ENCODE measurements around the gene NHSL1.

Gene NHSL1

GRCh38 chr6:138523347-138524210, 24.3 kb upstream of the NHSL1 start:
- TF ChIP-seq, protein P1, sequence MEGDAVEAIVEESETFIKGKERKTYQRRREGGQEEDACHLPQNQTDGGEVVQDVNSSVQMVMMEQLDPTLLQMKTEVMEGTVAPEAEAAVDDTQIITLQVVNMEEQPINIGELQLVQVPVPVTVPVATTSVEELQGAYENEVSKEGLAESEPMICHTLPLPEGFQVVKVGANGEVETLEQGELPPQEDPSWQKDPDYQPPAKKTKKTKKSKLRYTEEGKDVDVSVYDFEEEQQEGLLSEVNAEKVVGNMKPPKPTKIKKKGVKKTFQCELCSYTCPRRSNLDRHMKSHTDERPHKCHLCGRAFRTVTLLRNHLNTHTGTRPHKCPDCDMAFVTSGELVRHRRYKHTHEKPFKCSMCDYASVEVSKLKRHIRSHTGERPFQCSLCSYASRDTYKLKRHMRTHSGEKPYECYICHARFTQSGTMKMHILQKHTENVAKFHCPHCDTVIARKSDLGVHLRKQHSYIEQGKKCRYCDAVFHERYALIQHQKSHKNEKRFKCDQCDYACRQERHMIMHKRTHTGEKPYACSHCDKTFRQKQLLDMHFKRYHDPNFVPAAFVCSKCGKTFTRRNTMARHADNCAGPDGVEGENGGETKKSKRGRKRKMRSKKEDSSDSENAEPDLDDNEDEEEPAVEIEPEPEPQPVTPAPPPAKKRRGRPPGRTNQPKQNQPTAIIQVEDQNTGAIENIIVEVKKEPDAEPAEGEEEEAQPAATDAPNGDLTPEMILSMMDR (conservative IDR thresholded peaks at IDR 0.05; ENCODE audit: low read length) = no peak
- no peak overlapping the region for H3K4me3 ChIP-seq (ENCODE audit: low read length)
- no peak for DNase-seq (ENCODE audit: low read depth)

DNA sequence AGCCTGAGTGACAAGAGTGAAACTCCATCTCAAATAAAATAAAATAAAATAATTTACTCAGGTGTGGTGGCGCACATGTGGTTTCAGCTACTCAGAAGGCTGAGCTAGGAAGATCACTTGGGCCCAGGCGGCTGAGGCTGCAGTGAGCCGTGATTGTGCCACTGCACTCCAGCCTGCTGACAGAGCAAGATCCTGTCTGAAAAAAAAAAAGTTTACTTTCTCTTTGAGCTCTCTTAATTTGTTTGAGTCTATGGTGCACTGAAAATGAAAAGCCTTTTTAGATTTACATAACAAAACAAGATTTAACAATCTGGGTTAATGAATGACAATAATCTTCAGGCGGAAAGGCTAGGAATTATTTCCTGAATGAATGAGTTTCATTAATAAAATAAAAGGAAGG, 23.3 kb upstream of the NHSL1 start:
- TF ChIP-seq, protein P1 (conservative IDR thresholded peaks at IDR 0.05; ENCODE audit: low read length) = no peak
- H3K4me3 ChIP-seq (ENCODE audit: low read length) = no peak overlapping the region
- DNase-seq (ENCODE audit: low read depth) = no peak

GRCh38 chr6:138521790-138522189, 22.5 kb upstream of the NHSL1 start:
- TF ChIP-seq, protein P1 (conservative IDR thresholded peaks at IDR 0.05; ENCODE audit: low read length) = no peak
- no peak for DNase-seq (ENCODE audit: low read depth)
- H3K4me3 ChIP-seq (ENCODE audit: low read length) = no peak overlapping the region

- DNase-seq (ENCODE audit: low read depth) = peak; percentile 49
- H3K4me3 ChIP-seq (ENCODE audit: low read length) = no peak overlapping the region
- TF ChIP-seq, protein P1 (conservative IDR thresholded peaks at IDR 0.05; ENCODE audit: low read length) = peak; percentile 58
These were observed 21.2 kb upstream of the NHSL1 start for GRCh38 chr6:138520463-138520862.

DNA sequence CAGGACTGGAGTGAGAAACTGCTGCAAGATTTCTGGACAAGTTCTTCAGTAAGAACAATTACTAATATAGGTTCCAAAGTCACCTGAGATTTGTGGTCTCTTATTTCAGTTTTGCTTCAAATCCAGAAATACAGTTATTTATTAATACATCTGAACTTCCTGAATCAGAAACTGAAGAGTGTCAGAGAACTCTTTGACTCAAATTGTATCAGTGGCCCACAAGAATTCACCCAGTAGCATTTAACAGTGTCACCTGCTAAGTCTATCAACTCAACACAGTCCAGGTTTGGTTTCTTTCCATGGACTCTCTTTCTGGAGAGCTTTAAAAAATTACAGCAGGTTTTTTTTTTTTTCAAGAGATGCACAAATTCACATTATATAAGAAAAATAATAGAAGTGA, 18.8 kb upstream of the NHSL1 start:
- DNase-seq (ENCODE audit: low read depth) = no peak
- TF ChIP-seq, protein P1 (conservative IDR thresholded peaks at IDR 0.05; ENCODE audit: low read length) = no peak

DNA sequence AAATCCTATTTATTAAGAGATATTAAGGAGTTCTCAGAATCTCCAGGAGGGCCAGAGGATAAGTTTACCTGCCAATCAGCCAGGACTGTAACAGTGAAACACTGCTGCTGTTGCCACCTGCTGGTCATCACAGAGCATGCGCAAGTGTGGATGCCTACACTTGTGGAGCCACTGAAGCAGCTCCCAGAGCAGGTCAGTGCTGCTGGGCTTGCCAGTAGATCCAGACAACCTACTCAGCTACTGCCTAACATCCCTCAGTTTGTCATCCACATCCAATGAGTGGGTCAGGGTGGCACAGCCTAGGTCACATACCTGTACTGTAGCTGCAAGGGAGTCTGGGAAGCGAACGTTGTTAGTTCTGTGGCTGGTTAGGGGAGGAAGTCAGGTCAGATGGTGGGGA, 18.3 kb upstream of the NHSL1 start:
- TF ChIP-seq, protein P1 (conservative IDR thresholded peaks at IDR 0.05; ENCODE audit: low read length) = peak; percentile 81
- peak; percentile 46 for DNase-seq (ENCODE audit: low read depth)
- no peak overlapping the region for H3K4me3 ChIP-seq (ENCODE audit: low read length)

More for the DNA sequence above, 18.8 kb upstream of the NHSL1 start:
- no peak overlapping the region for H3K4me3 ChIP-seq (ENCODE audit: low read length)

DNA sequence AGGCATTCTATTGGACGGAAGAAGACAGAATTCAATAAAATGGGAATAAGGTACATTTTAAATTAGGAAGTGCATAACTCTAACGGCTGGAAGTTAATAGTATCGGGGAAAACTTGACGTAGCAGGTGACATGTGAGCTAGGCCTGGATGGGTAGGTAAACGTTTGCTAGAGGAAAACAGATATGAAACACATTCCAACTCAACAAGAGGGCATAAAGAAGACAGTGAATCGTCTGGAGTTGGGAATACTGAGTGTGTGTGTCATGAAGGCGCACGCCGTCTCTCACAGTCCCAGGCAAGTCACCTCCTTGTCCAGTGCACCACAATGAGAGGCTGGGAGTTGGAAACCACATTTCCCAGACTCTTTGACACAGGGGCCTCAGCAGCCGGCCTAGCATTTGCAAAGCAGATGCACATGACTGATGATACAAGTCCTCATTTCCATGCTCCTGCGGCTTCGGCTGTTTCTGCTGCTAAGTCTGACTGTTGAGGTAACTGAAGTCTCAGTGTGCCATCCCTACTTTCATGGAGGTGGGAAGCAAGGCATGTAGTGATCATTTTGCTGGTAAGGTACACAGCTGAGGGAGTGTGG, 16.5 kb upstream of the NHSL1 start:
- no peak for DNase-seq (ENCODE audit: low read depth)
- TF ChIP-seq, protein P1 (conservative IDR thresholded peaks at IDR 0.05; ENCODE audit: low read length) = no peak
- H3K4me3 ChIP-seq (ENCODE audit: low read length) = no peak overlapping the region

Data from AG10803 (cell line).